Right lobe of liver (tissue), 6 donors: ENCODE data around the gene CDH4. TPM values are rescaled to one million over a fixed set of nuclear protein-coding genes. Genes with fewer than 3 reads are reported as not detected.
A peak's percentile ranks its signal among the peaks of the same experiment; 100 is the strongest.

Source experiments
- ATAC-seq, 4 donors: fragments of 200-7000 bp; cut with Tn5 transposase; one replicate each; pipeline ENCODE4 v1.9.1; 2020; ENCODE audit warnings: mild to moderate bottlenecking in 4 of 4, moderate library complexity in 4 of 4
- DNase-seq, 3 donors: peaks; one replicate each; pipeline ENCODE4 v3.0.0-alpha.2; 2020
- H3K27ac ChIP-seq, 3 donors: fragments of 200-600 bp; one replicate each; pipeline ENCODE4 v1.8.0; 2022
- H3K27me3 ChIP-seq, 2 donors: fragments of 200-600 bp; one replicate each; pipeline ENCODE4 v1.8.0; 2022
- H3K36me3 ChIP-seq, 4 donors: fragments of 200-600 bp; sonication (generic) in 1 of 4; one replicate each; pipeline versions ENCODE4 v1.5.1 to v1.8.0; 2017 to 2022; ENCODE audit warnings: control low read depth in 1 of 4
- H3K4me1 ChIP-seq, 4 donors: fragments of 200-600 bp; sonication (generic) in 1 of 4; one replicate each; pipeline versions ENCODE4 v1.5.1 to v1.8.0; 2017 to 2022; ENCODE audit warnings: control low read depth in 1 of 4
- H3K4me3 ChIP-seq, 3 donors: fragments of 200-600 bp; one replicate each; pipeline ENCODE4 v1.8.0; 2022
- H3K9me3 ChIP-seq, 4 donors: fragments of 200-600 bp; sonication (generic) in 1 of 4; one replicate each; pipeline versions ENCODE4 v1.5.1 to v1.8.0; 2017 to 2022; ENCODE audit warnings: control low read depth in 1 of 4
- POLR2A ChIP-seq: fragments of 450-650 bp; IDR thresholded peaks from one replicate; pipeline ENCODE4 v1.6.1; 2017; ENCODE audit warnings: antibody characterized with exemption, mild to moderate bottlenecking
- WGBS: methylation state at CpG from one replicate; pipeline ENCODE4 v1.1.6; 2018; ENCODE audit warnings: low coverage, low lambda C conversion rate; ENCODE audit not compliant: insufficient coverage; ENCODE audit errors: missing lambda C conversion rate; 5-methylcytosine and 5-hydroxymethylcytosine counted together
- intact Hi-C, 2 donors: fragments of 100-400 bp; cut with DNase I; formaldehyde crosslinking; loops; one replicate each; pipeline versions ENCODE4 v1.11.2 to v1.14.1; 2022
- total RNA-seq, 6 experiments: library from RNA; depleted of rRNA in 2 of 6; stranded (reverse); fragments of >200 nt in 2 of 6; fragmentation: NEBNext Ultra II Directional in 3 of 6; extraction: Animal tissue kit (Norgen Biotek cat#: 25700) in 3 of 6; gene quantifications; one replicate each; pipeline versions ENCODE4 v1.1.0 to v1.2.4, GENCODE V29; 2016 to 2023
- TF ChIP-seq, protein P1 (sequence below), 4 donors: fragments of 200-600 bp in 3 of 4; fragments of 450-650 bp in 1 of 4; IDR thresholded peaks; one replicate each; pipeline versions ENCODE4 v1.5.1 to v1.8.0; 2016 to 2022; ENCODE audit warnings: antibody characterized with exemption in 4 of 4, mild to moderate bottlenecking in 2 of 4
- donor health status: DM: no; HTN: yes; CAD: no.
- donor health status: DM: no; HTN: no; CAD: no.
- donor health status: DM: no; HTN: no; CAD: no.
- donor health status: DM: no; HTN: yes; CAD: no.
- donor health status: DM: no; HTN: yes; CAD: no.

CDH4 gene
- total RNA-seq, 6 experiments from 2014 or later: 0.02 to 0.14 (median 0.09) TPM; not detected in 3

DNA sequence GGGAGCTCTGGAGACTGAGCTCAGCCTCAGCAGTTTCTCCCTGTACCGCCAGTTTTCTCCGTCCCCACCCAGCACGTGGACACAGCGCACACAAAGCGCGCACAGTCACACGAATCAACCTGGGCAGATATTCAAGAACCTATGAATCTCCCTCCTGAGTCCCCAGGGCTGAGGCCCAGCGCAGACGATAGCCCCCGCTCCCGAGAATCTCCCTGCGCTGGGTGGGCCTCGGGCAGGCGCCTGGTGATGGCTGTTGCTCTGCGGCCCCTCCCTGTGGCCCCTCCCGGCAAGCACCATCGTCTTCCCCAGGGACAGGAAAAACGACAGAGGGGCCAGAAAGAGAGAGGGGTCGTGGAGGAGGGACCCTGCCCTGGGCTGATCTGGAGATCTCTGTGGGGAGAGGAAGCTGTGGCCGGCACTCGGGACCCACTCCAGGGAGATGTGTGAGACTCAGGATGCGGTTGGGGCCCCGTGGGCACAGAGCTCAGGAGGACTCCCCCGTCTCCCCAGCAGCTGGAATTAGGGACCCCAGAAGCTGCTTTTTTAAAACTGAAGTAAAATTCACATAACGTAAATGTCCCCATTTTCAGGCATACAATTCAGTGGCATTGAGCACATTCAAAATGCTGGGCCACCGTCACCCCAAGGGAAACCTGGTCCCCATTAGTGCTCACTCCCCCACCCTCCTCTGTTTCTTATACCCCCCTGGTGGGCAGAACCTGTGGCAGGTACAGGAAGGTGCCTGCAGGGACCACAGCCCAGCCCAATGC is 482.9 kb downstream of the CDH4 start:
- Histone ChIP-seq H3K36me3 (no peaks in the 10 kb centered on the region), H3K27me3 (no peaks in the 10 kb centered on the region), H3K9me3 (no peaks in the 10 kb centered on the region), H3K27ac (no peak overlapping the region), H3K4me3 (no peak overlapping the region), H3K4me1 (no peaks in the 10 kb centered on the region)
- intact Hi-C loops: no loop called here
- ATAC-seq (no peak), DNase-seq (peak in 1 of 3 donors; percentile 35)
- WGBS: 45% methylated on average over 11 of the region's 26 CpGs
- TF ChIP-seq POLR2A: no peak
- TF ChIP-seq, protein P1, sequence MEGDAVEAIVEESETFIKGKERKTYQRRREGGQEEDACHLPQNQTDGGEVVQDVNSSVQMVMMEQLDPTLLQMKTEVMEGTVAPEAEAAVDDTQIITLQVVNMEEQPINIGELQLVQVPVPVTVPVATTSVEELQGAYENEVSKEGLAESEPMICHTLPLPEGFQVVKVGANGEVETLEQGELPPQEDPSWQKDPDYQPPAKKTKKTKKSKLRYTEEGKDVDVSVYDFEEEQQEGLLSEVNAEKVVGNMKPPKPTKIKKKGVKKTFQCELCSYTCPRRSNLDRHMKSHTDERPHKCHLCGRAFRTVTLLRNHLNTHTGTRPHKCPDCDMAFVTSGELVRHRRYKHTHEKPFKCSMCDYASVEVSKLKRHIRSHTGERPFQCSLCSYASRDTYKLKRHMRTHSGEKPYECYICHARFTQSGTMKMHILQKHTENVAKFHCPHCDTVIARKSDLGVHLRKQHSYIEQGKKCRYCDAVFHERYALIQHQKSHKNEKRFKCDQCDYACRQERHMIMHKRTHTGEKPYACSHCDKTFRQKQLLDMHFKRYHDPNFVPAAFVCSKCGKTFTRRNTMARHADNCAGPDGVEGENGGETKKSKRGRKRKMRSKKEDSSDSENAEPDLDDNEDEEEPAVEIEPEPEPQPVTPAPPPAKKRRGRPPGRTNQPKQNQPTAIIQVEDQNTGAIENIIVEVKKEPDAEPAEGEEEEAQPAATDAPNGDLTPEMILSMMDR (IDR thresholded peaks at IDR 0.05): no peak

DNA sequence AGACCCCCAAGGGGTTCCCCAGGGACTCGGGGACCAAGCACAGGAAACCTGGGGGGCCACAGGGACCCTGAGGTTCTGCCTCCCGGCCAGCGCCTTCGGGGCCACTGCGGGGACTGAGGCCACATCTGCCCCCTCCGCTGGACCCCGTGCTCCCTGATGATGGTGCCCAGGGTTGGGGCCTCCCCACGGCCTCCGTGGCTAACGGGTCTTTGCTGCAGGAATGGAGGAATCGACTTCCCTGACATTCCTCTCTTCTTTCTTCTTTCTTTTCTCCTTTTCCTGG is 483.4 kb downstream of the CDH4 start:
- no peak for TF ChIP-seq POLR2A
- TF ChIP-seq, protein P1 (IDR thresholded peaks at IDR 0.05): no peak
- Histone ChIP-seq H3K27me3 (no peaks in the 10 kb centered on the region), H3K27ac (no peak overlapping the region), H3K36me3 (no peaks in the 10 kb centered on the region), H3K4me3 (no peak overlapping the region), H3K9me3 (no peaks in the 10 kb centered on the region), H3K4me1 (no peaks in the 10 kb centered on the region)
- WGBS: 64% methylated on average over 9 of the region's 11 CpGs
- intact Hi-C loops: no loop called here
- ATAC-seq: no peak
- DNase-seq: peak in 1 of 3 donors; percentile 33

DNA sequence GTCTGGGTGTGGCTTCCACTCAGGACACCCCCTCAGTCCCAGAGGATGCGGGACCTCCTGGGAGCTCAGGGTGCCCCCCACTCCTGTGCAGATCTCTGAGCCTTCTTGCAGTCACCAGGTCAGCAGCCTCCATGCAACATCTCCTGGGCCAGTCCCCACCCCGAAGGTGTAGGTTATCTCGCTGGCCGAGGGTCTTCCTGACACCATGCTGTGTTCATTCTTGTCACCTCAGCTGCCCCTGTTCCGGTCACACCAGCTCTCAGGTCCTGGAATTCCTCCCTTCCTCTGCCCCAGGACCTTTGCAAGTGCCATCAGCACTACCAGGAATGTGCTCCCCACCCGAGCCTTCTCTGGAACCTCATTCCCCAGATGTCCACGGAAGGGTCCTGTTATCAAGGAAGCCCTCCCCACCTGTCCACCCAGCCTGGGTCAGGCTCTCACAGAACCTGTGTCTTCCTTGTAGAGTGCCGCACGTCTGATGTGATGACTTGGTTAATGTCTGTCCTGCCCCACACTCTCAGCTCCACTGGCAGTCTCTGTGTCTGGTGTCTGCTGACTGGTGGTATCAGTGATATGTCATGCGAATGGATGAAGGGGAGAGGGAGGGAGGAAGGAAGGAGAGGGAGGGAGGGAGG is 484.1 kb downstream of the CDH4 start:
- DNase-seq (peak in 1 of 3 donors; percentile 24), ATAC-seq (no peak)
- 48% methylated on average over 5 of the region's 10 CpGs for WGBS
- Histone ChIP-seq H3K9me3 (no peaks in the 10 kb centered on the region), H3K36me3 (no peaks in the 10 kb centered on the region), H3K27me3 (no peaks in the 10 kb centered on the region), H3K4me1 (no peaks in the 10 kb centered on the region), H3K4me3 (no peak overlapping the region), H3K27ac (no peak overlapping the region)
- no peak for TF ChIP-seq POLR2A
- TF ChIP-seq, protein P1 (IDR thresholded peaks at IDR 0.05): no peak
- intact Hi-C loops: no loop called here

DNA sequence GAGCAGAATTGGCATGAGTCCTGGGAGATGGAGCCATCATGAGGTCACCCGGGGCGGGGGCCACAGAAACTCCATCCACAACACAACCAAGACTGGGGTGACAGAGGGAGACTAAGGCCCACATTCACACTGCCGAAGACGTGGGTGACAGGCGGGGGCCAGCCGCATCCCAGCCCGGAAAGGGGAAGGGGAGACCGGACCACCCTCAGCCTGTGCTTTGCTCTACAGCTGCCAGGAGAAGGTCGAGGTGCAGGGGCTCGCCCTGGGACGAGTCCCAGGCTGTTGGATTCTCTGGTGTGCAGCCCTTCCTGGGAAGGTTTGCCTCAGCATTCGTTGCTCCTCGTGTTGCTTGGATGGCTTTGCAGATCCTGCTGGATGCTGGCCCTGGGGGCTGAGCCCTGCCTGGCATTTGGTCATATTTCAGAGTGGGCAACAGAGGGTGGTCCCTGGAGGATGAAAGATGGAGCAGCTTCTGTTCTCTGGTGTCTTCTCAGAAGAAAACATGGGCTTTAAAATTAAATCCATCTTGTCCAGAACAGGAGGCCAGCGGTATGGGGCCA is 484.8 kb downstream of the CDH4 start:
- TF ChIP-seq, protein P1 (IDR thresholded peaks at IDR 0.05): no peak
- TF ChIP-seq POLR2A: no peak
- H3K9me3 ChIP-seq: no peaks in the 10 kb centered on the region
- no peak for ATAC-seq
- H3K36me3 ChIP-seq: no peaks in the 10 kb centered on the region
- H3K27me3 ChIP-seq: no peaks in the 10 kb centered on the region
- no CpG with 5 or more reads among the region's 14 CpGs for WGBS
- no peaks in the 10 kb centered on the region for H3K4me1 ChIP-seq
- intact Hi-C loops: no loop called here
- DNase-seq: peak in 1 of 3 donors; percentile 41
- H3K27ac ChIP-seq: no peak overlapping the region
- H3K4me3 ChIP-seq: no peak overlapping the region
